Measurements from ENCODE around the gene SULT1A3.
"Not testable (repeated sequence)": the region's sequence is repeated elsewhere in the genome, so short reads cannot be mapped to it uniquely, and the experiment has no call there.

Gene SULT1A3

DNA sequence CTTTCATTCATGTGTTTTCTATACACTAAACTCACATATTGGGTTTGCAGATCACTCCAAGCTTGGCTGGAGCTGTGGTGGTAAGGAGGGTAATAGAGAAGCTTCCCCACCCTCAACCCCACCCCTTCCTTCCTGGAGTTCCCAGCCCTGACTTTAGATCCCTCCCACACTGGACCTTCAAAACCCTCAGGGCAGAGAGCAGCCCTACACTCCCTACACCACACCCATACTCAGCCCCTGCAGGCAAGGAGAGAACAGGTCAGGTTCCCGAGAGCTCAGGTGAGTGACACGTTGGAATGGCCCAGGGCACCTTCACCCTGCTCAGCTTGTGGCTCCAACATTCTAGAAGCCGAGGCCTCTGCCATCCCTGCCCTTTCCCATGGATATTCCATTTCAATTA is at the start of gene SULT1A3:
Gene SULT1A3 (plus strand): TSS at position 207 of the 400 bp plus-strand sequence. CDS start 1,474 bp downstream, outside the sequence.
- DNase-seq (ENCODE audit: low spot score): not testable (repeated sequence)

DNA sequence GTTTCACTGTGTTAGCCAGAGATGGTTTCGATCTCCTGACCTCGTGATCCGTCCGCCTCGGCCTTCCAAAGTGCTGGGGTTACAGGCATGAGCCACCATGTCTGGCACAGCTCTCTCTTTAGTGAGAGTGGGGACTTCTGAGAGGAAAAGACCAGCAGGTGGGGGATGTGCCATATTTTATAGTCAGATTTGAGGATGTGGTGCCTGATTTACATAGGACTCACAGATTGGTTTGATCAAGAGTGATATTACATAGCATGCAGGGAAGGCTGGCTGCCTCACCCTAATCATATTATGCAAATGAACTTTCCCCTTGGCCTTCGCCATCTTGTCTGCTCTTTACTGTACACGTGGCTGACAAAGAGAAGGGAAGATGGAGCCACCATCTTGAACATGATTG is 48.0 kb upstream of the SULT1A3 start:
- no peak for DNase-seq (ENCODE audit: low spot score)

DNA sequence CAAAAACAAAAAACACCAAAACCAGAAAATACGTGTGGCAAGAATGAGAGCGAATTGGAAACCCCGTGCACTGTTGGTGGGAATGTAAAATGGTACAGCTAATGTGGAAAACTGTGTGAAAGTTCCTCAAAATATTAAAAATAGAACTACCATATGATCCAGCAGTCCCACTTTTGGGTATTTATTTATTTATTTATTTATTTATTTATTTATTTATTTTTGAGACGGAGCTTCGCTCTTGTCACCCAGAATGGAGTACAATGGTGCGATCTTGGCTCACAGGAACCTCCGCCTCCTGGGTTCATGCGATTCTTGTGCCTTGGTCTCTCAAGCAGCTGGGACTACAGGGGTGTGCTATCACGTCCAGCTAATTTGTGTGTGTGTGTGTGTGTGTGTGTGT is 46.5 kb upstream of the SULT1A3 start:
- DNase-seq (ENCODE audit: low spot score): no peak

DNA sequence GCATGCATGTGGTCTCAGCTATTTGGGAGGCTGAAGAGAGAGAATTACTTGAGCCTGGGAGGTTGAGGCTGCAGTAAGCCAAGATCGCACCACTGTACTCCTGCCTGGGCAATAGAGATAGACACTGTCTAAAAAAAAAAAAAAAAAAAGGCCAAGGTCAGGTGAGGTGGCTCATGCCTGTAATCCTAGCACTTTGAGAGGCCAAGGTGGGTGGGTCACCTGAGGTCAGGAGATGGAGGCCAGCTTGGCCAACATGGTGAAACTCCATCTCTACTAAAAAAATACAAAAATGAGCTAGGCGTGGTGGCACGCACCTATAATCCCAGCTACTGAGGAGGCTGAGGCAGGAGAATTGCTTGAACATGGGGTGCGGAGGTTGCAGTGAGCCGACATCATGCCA is 43.9 kb upstream of the SULT1A3 start:
- no peak for DNase-seq (ENCODE audit: low spot score)

DNA sequence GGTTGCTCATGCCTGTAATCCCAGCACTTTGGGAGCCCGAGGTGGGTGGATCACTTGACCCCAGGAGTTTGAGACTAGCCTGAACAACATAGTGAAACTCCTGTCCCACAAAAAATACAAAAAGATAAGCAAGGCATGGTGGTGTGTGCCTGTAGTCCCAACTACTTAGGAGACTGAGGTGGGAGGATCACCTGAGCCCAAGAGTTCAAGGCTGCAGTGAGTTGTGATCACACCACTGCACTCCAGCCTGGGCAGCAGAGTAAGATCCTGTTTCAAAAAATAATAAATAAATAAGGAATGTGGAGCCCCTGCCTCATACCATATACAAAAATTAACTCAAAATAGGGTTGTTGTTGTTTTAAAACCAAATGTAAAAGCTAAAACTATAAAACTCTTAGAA is 41.8 kb upstream of the SULT1A3 start:
- DNase-seq (ENCODE audit: low spot score): no peak

DNA sequence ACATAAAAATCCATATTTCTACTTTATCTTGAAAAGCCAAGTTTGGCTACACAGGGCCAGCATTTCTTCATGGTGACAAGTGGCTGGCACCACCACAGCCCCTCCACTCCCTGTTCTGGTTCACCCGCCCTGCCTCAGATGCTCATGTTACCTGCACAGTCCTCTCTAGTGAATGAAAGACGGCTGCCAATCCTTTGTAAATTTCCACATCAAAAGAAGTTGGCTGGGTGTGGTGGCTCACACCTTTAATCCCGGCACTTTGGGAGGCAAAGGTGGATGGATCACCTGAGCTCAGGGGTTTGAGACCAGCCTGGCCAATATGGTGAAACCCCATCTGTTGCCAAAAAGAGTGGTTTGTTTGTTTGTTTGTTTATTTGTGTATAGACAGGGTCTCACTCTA is 35.5 kb upstream of the SULT1A3 start:
- no peak for DNase-seq (ENCODE audit: low spot score)

DNA sequence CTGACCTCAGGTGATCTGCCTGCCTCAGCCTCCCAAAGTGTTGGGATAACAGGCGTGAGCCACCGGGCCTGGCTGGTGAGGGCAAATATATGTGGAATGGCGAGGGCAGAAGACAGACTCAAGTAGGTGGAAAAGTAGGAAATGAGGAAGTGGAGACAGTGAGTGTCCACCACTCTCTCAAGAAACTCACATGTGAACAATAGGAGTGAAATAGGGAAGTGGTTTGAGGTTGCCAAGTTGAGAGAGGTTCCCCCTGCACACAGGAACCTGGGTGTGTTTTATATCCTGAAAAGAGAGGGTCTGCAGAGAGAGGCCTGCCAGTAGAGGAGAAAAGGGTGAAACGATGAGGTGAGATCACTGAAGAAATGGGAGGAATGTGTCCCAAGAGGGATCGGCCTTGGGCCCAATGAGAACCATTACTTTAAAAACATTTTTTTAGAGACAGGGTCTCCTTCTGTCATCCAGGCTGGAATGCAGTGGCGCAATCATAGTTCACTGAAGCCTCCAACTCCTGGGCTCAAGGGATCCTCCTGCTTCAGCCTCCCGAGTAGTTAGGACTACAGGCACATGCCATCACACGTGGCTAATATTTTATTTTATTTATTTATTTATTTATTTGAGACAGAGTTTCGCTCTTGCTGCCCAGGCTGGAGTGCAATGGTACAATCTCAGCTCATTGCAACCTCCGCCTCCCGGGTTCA is 32.7 kb upstream of the SULT1A3 start:
- no peak for DNase-seq (ENCODE audit: low spot score)

DNA sequence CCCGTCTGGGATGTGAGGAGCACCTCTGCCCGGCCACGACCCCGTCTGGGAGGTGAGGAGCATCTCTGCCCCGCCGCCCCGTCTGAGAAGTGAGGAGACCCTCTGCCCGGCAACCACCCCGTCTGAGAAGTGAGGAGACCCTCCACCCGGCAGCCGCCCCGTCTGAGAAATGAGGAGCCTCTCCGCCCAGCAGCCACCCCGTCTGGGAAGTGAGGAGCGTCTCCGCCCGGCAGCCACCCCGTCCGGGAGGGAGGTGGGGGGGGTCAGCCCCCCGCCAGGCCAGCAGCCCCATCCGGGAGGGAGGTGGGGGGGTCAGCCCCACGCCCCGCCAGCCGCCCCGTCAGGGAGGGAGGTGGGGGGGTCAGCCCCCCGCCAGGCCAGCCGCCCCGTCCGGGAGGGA is 30.3 kb upstream of the SULT1A3 start:
- not testable (repeated sequence) for DNase-seq (ENCODE audit: low spot score)

DNA sequence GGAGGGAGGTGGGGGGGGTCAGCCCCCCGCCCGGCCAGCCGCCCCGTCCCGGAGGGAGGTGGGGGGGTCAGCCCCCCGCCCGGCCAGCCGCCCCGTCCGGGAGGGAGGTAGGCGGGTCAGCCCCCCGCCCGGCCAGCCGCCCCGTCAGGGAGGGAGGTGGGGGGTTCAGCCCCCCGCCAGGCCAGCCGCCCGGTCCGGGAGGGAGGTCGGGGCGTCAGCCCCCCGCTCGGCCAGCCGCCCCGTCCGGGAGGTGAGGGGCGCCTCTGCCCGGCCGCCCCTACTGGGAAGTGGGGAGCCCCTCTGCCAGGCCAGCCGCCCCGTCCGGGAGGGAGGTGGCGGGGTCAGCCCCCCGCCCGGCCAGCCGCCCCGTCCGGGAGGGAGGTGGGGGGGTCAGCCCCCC is 29.6 kb upstream of the SULT1A3 start:
- not testable (repeated sequence) for DNase-seq (ENCODE audit: low spot score)

DNA sequence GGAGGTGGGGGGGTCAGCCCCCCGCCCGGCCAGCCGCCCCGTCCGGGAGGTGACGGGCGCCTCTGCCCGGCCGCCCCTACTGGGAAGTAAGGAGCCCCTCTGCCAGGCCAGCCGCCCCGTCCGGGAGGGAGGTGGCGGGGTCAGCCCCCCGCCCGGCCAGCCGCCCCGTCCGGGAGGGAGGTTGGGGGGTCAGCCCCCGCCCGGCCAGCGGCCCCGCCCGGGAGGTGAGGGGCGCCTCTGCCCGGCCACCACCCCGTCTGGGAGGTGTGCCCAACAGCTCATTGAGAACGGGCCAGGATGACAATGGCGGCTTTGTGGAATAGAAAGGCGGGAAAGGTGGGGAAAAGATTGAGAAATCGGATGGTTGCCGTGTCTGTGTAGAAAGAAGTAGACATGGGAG is 28.9 kb upstream of the SULT1A3 start:
- not testable (repeated sequence) for DNase-seq (ENCODE audit: low spot score)

DNA sequence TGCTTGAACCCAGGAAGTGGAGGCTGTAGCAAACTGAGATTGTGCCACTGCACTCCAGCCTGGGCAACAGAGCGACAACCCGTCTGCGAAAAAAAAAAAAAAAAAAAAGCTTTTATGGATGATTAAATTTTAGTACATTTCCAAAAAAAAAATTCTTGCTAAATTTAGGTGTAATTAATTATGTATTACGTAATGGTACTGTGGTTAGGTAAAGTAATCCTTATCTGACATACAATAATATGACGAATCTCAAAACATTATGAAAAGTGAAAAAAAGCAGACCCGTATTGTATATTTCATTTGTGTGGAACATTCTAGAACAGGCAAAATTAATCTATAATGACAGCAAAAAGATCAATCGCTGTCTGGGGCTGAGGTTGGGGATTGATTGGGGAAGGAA is 26.0 kb upstream of the SULT1A3 start:
- DNase-seq (ENCODE audit: low spot score): no peak

DNA sequence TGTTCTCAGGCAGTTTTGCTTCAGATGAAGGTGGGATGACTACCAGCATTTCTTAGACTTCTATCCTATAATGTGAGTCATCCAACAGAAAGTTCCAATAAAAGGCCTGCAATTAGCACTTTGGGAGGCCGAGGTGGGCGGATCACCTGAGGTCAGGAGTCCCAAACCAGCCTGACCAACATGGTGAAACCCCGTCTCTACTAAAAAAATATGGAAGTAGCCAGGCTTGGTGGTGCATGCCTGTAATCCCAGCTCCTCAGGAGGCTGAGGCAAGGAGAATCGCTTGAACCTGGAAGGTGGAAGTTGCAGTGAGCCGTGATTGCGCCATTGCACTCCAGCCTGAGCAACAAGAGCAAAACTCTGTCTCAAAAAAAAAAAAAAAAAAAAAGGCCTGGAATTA is 22.2 kb upstream of the SULT1A3 start:
- DNase-seq (ENCODE audit: low spot score): not testable (repeated sequence)

DNA sequence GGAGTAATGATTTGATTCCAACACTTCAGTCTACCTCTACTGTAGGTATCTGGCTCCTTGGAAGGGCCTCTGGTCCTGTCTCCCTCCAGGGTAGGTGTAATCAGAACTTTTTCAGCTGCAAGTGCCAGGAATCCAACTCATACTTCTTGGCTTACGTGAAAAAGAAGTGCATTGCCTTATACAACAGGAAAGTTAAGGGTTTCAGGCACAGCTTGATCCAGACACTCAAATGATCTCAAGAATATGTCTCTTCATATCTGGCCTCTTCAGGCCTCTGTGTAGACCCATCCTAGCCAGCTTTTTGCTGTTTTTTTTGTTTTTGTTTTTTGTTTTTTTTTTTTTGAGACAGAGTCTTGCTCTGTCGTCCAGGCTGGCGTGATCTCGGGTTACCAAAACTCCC is 19.9 kb upstream of the SULT1A3 start:
- DNase-seq (ENCODE audit: low spot score): no peak

DNA sequence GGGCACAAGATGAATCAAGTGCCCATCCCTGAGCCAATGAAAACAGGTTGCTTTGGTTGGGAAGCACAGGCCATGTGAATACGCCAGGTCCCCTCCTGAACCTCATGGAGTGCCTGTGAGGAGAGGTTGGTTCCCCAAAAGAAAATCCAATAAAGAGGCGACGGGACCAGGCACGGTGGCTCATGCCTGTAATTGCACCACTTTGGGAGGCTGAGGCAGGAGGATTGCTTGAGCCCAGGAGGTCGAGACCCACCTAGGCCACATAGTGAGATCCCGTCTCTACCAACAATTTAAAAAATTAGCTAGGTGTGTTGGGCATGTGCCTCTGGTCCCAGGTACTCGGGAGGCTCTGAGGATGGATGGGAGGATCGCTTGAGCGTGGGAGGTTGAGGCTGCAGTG is 19.1 kb upstream of the SULT1A3 start:
- no peak for DNase-seq (ENCODE audit: low spot score)

DNA sequence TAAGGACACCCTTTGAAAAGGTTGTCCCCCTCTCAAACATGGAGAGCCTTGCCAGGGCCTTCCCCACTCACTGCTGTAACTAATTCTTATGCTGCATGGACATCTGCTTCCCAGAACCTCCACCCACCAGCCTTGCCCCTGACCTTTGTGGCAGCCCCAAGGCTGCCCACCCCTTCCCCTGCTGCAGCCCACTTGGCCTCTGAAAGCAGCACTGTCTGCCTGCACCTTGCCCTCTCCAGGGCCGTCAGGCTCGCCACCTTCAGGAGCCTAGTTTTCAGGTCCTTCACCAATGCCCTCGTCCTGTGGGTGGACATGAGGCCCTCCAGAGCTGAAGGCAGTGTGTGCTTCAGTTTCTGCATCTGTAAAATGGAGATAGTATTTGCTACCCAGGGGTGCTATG is 18.3 kb upstream of the SULT1A3 start:
- no peak for DNase-seq (ENCODE audit: low spot score)

DNA sequence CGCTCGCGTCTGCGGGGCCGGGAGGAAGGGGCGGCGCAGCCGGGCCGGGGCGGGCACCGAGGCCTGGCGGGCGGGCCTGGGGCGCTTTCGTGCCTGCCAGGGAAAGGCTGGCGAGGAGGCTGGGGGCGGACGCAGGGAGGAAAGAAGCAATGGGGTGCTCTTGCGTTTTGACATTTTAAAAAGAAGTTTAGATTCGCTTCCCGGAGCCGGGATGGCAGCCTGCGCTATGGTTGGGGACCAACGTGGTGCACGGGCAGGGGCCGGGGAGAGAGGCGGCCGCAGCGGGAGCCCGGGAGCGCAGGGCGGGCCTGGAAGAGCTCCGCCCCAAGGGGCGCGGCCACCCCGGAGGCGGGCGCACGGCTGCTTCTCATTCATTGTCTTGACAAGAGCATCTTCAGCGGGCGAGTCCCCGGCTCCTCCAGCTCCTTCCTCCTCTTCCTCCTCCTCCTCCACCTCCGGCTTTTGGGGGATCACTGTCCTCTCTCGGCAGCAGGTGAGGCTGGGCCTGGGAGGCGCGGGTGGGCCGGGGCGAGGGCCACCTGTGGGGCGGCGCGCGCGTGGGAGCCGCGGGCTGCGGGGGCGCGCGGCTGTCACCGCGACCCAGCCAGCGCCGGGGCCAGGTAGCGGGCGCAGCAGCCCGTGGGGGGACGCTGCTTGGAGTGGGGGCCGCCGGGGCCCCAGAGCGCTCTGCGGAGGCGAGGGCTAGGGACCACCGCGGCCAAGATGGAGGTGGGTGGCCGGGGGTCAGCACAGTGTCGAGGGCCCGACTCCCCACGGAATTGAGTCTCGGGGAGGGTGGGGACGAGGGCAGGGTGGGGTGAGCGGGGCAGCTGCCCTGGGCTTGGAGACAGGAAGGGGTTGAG is 15.6 kb upstream of the SULT1A3 start, which contains the start of gene CORO1A:
Gene CORO1A (plus strand): TSS at position 370 of the 863 bp plus-strand sequence. CDS start 1,608 bp downstream, outside the sequence.
- peak; percentile 28 for DNase-seq (ENCODE audit: low spot score)

DNA sequence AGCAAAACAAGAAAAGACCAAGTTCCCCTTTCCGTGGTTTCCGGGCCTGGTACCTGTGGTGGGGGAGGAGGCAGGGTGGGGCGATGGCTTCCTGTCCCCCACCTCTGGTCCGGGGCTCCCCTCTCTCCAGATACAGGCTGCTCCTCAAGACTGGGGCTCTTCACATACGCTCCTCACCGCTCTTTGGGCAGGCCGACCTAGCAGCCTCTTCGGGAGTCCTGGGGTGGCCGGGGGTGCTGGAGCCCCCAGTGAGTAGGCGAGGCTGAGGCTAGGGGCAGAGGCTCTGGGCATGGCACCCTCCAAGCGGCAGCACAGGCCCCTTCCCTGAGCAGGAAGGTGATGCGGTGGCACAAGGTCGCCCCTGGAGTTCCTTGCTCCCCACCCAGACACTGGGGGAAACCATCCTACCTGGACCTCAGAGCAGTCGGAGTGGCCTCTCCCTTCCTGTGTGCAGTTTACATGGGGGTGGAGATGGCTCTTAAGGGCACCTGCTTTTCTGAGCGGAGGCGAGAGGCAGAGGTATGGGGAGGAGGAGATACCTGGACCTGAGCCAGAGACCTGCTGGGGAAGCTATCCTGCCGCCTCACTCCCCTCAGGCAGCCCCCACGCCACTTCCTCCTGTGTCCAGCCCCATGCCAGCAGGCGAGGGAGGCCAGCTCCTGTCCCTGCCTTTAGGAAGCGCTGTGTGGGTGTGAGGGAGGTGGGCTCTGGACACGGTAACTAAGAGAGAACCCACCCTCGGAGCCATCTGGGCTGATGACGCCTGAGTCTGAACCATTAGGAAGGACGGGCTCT is 14.8 kb upstream of the SULT1A3 start:
- DNase-seq (ENCODE audit: low spot score): no peak

DNA sequence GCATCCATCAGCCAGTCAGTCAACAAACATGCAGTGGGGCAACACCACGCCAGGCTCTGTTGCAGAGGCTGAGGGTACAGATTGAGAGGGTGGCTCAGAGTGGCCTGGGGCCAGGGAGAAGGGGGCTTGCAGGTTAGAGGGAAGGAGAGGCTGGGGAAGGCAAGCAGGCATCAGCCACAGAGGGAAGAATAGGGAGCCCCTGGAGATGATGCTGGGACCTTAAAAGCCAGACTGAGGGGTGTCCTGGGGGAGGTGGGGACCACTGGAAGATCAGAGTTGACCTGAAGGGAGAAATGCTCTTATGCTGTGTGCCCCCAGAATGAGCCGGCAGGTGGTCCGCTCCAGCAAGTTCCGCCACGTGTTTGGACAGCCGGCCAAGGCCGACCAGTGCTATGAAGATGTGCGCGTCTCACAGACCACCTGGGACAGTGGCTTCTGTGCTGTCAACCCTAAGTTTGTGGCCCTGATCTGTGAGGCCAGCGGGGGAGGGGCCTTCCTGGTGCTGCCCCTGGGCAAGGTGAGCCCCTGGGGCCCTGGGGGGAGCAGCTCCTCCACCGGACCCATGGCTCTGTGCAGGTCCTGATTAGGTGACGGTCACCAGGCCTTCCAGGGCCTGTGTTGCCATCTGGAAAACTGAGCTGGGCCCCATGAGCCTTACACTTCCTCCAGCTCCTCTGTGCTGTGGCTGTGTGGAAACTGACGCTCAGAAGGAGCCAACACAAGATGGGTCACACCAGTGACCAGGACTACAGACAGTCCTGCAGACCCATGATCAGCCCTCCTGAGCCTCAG is 14.0 kb upstream of the SULT1A3 start:
- no peak for DNase-seq (ENCODE audit: low spot score)

DNA sequence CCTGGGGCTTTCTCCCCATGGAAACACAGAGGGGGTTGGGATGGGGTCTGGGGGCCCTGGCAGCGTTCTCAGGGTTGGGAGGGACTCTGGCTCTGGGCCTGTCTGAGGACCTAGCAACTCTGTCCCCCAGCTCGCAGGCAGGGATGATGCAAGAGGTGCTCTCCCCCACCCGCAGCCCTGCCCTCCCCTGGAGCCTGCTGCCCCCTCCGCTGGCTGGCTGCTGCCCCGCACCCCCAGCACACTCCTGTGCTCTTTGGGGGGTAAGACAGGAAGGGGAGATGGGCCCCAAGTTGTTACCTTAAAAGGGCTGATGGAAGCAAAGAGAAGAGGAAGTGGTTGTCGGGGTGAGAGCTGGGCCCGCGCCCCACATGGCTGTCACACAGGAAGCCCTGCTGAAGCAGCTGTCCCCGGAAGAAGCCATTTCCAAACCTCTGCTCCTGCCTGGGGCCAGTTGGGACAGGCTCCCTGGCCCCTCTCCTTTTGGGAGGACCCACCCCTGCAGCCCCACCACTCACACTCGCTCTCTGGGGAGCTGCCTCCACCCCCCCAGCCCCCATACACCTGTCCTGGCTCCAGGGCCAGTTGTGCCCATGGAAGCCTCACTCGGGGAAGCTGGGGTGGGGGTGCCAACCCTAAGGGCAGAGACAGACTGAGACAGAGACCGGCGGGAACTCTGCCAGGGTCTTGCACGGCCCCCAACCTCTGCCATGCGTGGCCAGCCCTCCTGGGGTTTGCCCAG is 13.2 kb upstream of the SULT1A3 start:
- DNase-seq (ENCODE audit: low spot score): no peak

DNA sequence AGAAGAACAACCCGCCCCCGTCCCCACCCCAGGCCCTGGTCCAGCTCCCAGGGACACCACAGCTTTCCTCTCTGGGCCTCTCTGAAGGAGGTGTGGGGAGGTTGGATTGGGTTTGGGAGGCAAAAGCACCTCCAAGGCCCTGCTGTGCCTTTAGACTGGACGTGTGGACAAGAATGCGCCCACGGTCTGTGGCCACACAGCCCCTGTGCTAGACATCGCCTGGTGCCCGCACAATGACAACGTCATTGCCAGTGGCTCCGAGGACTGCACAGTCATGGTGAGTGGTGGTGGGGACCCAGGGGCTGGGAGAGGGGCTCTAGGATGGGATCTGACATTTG is 12.6 kb upstream of the SULT1A3 start:
- no peak for DNase-seq (ENCODE audit: low spot score)
